ENCODE results near the gene TTLL1. TPM values are rescaled to one million over a fixed set of nuclear protein-coding genes. Genes with fewer than 3 reads are reported as not detected.

TTLL1 gene
- total RNA-seq, 1 experiment from 2014 or later: 5.5 TPM

DNA sequence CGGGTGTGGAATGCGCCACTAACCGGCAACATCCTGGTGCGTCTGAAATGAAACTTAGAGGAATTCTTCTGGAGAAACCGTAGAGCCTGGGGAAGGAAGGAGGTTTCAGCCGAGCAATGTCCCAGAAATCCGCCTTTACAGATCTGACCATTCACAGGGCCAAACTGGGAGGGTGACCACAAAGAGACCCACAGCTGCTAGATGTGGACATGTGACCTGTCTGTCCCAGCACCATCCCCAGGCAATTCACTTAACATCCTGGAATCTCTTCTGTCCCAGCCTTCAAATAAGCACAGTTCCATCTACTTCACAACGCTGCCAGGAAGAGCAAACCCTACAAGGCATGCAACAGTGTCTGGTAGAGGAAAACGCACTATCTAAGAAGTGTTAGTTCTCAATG, 44.2 kb upstream of the TTLL1 start:
- CTCF ChIA-PET: interaction anchor here (0.6 kb wide), 1 partner anchor 15 kb away, joined by 3 read pairs; no protein-coding TSS in a partner anchor
- no peak overlapping the region for H3K27ac Mint-ChIP-seq
- POLR2A ChIA-PET: no interaction called here
- H3K4me1 Mint-ChIP-seq: peaks cover 9% of the 10 kb centered on the region
- no peaks in the 10 kb centered on the region for H3K9me3 Mint-ChIP-seq
- H3K36me3 Mint-ChIP-seq: peaks cover 30% of the 10 kb centered on the region
- H3K27me3 Mint-ChIP-seq (ENCODE audit: low read depth): no peaks in the 10 kb centered on the region
- DNase-seq (ENCODE audit: low spot score) (no peak), ATAC-seq (no peak)
- TF ChIP-seq SOX15 (CRISPR knock-in tag; IDR thresholded peaks at IDR 0.05) (no peak), IRF2 (CRISPR knock-in tag; IDR thresholded peaks at IDR 0.05; ENCODE audit: borderline replicate concordance, low read depth) (no peak), ELF4 (CRISPR knock-in tag; IDR thresholded peaks at IDR 0.05; ENCODE audit: low read depth) (no peak), GRHL2 (CRISPR knock-in tag; IDR thresholded peaks at IDR 0.05; ENCODE audit: insufficient replicate concordance, severe bottlenecking) (no peak), ZNF121 (CRISPR knock-in tag; IDR thresholded peaks at IDR 0.05) (no peak), ESRRA (CRISPR knock-in tag; IDR thresholded peaks at IDR 0.05; ENCODE audit: borderline replicate concordance) (no peak), ZNF423 (CRISPR knock-in tag; IDR thresholded peaks at IDR 0.05) (no peak), ZNF671 (CRISPR knock-in tag; IDR thresholded peaks at IDR 0.05) (no peak), JAZF1 (CRISPR knock-in tag; IDR thresholded peaks at IDR 0.05) (no peak), TEAD1 (CRISPR knock-in tag; IDR thresholded peaks at IDR 0.05) (no peak)
- TF ChIP-seq, protein P1, sequence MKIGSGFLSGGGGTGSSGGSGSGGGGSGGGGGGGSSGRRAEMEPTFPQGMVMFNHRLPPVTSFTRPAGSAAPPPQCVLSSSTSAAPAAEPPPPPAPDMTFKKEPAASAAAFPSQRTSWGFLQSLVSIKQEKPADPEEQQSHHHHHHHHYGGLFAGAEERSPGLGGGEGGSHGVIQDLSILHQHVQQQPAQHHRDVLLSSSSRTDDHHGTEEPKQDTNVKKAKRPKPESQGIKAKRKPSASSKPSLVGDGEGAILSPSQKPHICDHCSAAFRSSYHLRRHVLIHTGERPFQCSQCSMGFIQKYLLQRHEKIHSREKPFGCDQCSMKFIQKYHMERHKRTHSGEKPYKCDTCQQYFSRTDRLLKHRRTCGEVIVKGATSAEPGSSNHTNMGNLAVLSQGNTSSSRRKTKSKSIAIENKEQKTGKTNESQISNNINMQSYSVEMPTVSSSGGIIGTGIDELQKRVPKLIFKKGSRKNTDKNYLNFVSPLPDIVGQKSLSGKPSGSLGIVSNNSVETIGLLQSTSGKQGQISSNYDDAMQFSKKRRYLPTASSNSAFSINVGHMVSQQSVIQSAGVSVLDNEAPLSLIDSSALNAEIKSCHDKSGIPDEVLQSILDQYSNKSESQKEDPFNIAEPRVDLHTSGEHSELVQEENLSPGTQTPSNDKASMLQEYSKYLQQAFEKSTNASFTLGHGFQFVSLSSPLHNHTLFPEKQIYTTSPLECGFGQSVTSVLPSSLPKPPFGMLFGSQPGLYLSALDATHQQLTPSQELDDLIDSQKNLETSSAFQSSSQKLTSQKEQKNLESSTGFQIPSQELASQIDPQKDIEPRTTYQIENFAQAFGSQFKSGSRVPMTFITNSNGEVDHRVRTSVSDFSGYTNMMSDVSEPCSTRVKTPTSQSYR (CRISPR knock-in tag; IDR thresholded peaks at IDR 0.05): no peak
- TF ChIP-seq, protein P2, sequence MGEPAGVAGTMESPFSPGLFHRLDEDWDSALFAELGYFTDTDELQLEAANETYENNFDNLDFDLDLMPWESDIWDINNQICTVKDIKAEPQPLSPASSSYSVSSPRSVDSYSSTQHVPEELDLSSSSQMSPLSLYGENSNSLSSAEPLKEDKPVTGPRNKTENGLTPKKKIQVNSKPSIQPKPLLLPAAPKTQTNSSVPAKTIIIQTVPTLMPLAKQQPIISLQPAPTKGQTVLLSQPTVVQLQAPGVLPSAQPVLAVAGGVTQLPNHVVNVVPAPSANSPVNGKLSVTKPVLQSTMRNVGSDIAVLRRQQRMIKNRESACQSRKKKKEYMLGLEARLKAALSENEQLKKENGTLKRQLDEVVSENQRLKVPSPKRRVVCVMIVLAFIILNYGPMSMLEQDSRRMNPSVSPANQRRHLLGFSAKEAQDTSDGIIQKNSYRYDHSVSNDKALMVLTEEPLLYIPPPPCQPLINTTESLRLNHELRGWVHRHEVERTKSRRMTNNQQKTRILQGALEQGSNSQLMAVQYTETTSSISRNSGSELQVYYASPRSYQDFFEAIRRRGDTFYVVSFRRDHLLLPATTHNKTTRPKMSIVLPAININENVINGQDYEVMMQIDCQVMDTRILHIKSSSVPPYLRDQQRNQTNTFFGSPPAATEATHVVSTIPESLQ (CRISPR knock-in tag; IDR thresholded peaks at IDR 0.05): no peak
- TF ChIP-seq, protein P3, sequence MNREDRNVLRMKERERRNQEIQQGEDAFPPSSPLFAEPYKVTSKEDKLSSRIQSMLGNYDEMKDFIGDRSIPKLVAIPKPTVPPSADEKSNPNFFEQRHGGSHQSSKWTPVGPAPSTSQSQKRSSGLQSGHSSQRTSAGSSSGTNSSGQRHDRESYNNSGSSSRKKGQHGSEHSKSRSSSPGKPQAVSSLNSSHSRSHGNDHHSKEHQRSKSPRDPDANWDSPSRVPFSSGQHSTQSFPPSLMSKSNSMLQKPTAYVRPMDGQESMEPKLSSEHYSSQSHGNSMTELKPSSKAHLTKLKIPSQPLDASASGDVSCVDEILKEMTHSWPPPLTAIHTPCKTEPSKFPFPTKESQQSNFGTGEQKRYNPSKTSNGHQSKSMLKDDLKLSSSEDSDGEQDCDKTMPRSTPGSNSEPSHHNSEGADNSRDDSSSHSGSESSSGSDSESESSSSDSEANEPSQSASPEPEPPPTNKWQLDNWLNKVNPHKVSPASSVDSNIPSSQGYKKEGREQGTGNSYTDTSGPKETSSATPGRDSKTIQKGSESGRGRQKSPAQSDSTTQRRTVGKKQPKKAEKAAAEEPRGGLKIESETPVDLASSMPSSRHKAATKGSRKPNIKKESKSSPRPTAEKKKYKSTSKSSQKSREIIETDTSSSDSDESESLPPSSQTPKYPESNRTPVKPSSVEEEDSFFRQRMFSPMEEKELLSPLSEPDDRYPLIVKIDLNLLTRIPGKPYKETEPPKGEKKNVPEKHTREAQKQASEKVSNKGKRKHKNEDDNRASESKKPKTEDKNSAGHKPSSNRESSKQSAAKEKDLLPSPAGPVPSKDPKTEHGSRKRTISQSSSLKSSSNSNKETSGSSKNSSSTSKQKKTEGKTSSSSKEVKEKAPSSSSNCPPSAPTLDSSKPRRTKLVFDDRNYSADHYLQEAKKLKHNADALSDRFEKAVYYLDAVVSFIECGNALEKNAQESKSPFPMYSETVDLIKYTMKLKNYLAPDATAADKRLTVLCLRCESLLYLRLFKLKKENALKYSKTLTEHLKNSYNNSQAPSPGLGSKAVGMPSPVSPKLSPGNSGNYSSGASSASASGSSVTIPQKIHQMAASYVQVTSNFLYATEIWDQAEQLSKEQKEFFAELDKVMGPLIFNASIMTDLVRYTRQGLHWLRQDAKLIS (CRISPR knock-in tag; IDR thresholded peaks at IDR 0.05; ENCODE audit: borderline replicate concordance): no peak
- H3K4me3 Mint-ChIP-seq: no peak overlapping the region

DNA sequence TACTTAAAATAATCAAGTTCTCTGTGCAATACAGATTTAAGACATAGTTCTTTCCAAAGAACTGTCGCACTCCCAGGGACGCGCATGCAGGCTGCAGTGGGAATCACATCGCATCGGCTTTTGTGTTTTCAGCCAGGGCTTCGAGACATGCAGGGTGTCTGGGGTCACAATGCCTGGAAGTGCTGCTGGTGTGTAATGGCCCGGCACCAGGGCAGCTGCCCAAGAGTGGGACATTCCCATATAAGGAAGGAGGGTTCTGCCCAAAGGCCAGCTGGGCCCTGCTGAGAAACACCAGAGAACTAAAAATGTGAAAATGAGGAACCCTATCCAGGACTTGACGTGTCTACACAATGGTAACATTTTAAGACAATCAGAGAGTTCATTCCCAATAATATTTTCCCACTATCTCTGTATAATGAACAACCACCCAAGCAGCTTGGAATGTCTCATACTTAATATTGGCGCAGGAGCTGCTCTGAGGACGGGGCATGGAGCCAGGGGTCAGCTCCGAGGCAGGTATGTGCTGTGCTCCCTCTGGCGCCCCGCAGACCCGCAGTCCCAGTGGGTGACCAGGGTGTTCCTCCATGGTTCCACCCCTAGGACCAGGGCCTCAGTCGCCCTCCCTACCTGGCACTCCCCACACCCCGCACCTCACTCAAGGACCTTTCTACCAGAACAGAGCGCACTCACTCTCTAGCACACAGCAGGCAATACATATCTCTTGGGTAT, 42.7 kb upstream of the TTLL1 start:
- Mint-ChIP-seq H3K36me3 (peaks cover 24% of the 10 kb centered on the region), H3K27ac (no peak overlapping the region), H3K4me3 (no peak overlapping the region), H3K9me3 (no peaks in the 10 kb centered on the region), H3K27me3 (ENCODE audit: low read depth) (no peaks in the 10 kb centered on the region), H3K4me1 (peaks cover 9% of the 10 kb centered on the region)
- DNase-seq (ENCODE audit: low spot score): no peak
- CTCF ChIA-PET: interaction anchor here (0.5 to 0.6 kb wide), 2 partner anchors 10 to 56 kb away, joined by 3 read pairs; no protein-coding TSS in a partner anchor
- ATAC-seq: no peak
- no peak for TF ChIP-seq KAT7 (CRISPR knock-in tag; IDR thresholded peaks at IDR 0.05; ENCODE audit: borderline replicate concordance)
- no peak for TF ChIP-seq NR3C1 (CRISPR knock-in tag; conservative IDR thresholded peaks at IDR 0.05; ENCODE audit: low read depth)
- TF ChIP-seq MXD4 (CRISPR knock-in tag; IDR thresholded peaks at IDR 0.05; ENCODE audit: borderline replicate concordance): no peak
- TF ChIP-seq ZNF138 (CRISPR knock-in tag; conservative IDR thresholded peaks at IDR 0.05): no peak
- TF ChIP-seq FOXK1 (CRISPR knock-in tag; IDR thresholded peaks at IDR 0.05): no peak
- no peak for TF ChIP-seq NR2C2 (CRISPR knock-in tag; IDR thresholded peaks at IDR 0.05)
- POLR2A ChIA-PET: no interaction called here
